H9 (cell line): Measurements from ENCODE around the gene WBP1L. TPM values are rescaled to one million over a fixed set of nuclear protein-coding genes. Genes with fewer than 3 reads are reported as not detected.
A peak's percentile ranks its signal among the peaks of the same experiment; 100 is the strongest.

ENCODE experiments used
- DNase-seq: peaks from one replicate; pipeline ENCODE4 v3.0.0-alpha.2; 2017
- H2AFZ ChIP-seq: one replicate; pipeline ENCODE4 v1.6.1; 2013; ENCODE audit warnings: mild to moderate bottlenecking, low read length, control low read depth, moderate library complexity
- H2AK5ac ChIP-seq: 2 replicates; pipeline ENCODE4 v1.6.1; 2013; ENCODE audit warnings: low read length, control low read depth, mixed read lengths; ENCODE audit not compliant: insufficient read length
- H2BK120ac ChIP-seq: one replicate; pipeline ENCODE4 v1.6.1; 2013; ENCODE audit warnings: low read depth, mild to moderate bottlenecking, low read length, control low read depth, inconsistent platforms; ENCODE audit not compliant: poor library complexity, severe bottlenecking
- H2BK12ac ChIP-seq: 2 replicates; pipeline ENCODE4 v1.6.1; 2013; ENCODE audit warnings: low read length, control low read depth, mixed read lengths, low read depth; ENCODE audit not compliant: insufficient read length
- H2BK15ac ChIP-seq: 2 replicates; pipeline ENCODE4 v1.6.1; 2013; ENCODE audit warnings: low read depth, low read length, control low read depth
- H2BK20ac ChIP-seq: one replicate; pipeline ENCODE4 v1.6.1; 2013; ENCODE audit warnings: low read depth, mild to moderate bottlenecking, low read length, control low read depth, inconsistent platforms; ENCODE audit not compliant: poor library complexity, severe bottlenecking
- H2BK5ac ChIP-seq: 2 replicates; pipeline ENCODE4 v1.6.1; 2013; ENCODE audit warnings: low read length, control low read depth, mixed read lengths; ENCODE audit not compliant: insufficient read length
- H3K14ac ChIP-seq: 2 replicates; pipeline ENCODE4 v1.6.1; 2013; ENCODE audit warnings: low read length, control low read depth; ENCODE audit not compliant: insufficient read depth
- H3K18ac ChIP-seq: 2 replicates; pipeline ENCODE4 v1.6.1; 2013; ENCODE audit warnings: low read depth, mild to moderate bottlenecking, mixed read lengths, low read length, control low read depth; ENCODE audit not compliant: insufficient read length
- H3K23ac ChIP-seq: 2 replicates; pipeline ENCODE4 v1.6.1; 2013; ENCODE audit warnings: low read length, control low read depth, mixed read lengths, low read depth; ENCODE audit not compliant: insufficient read length
- H3K23me2 ChIP-seq: 2 replicates; pipeline ENCODE4 v1.6.1; 2013; ENCODE audit warnings: low read depth, mild to moderate bottlenecking, mixed read lengths, low read length, control low read depth; ENCODE audit not compliant: insufficient read length, poor library complexity, severe bottlenecking
- H3K27ac ChIP-seq: 2 replicates; pipeline ENCODE4 v1.5.1; 2013; ENCODE audit warnings: low read length, control low read depth, mixed read lengths, low read depth; ENCODE audit not compliant: insufficient read length
- H3K27me3 ChIP-seq: 2 replicates; pipeline ENCODE4 v1.6.1; 2013; ENCODE audit warnings: low read length, control low read depth, inconsistent platforms; ENCODE audit not compliant: insufficient read depth
- H3K4ac ChIP-seq: 2 replicates; pipeline ENCODE4 v1.6.1; 2013; ENCODE audit warnings: low read depth, mild to moderate bottlenecking, control low read depth, inconsistent platforms, low read length, moderate library complexity
- H3K4me1 ChIP-seq: 2 replicates; pipeline ENCODE4 v1.6.1; 2013; ENCODE audit warnings: low read length, control low read depth, inconsistent platforms; ENCODE audit not compliant: insufficient read depth
- H3K4me2 ChIP-seq: 2 replicates; pipeline ENCODE4 v1.6.1; 2013; ENCODE audit warnings: low read length, control low read depth, mixed read lengths; ENCODE audit not compliant: insufficient read length, insufficient read depth
- H3K56ac ChIP-seq: 2 replicates; pipeline ENCODE4 v1.6.1; 2013; ENCODE audit warnings: low read depth, mild to moderate bottlenecking, mixed read lengths, low read length, control low read depth; ENCODE audit not compliant: insufficient read length
- H3K79me1 ChIP-seq: 2 replicates; pipeline ENCODE4 v1.6.1; 2013; ENCODE audit warnings: low read depth, mild to moderate bottlenecking, moderate library complexity, low read length, control low read depth, inconsistent platforms; ENCODE audit not compliant: insufficient read depth, poor library complexity, severe bottlenecking
- H3K79me2 ChIP-seq: 2 replicates; pipeline ENCODE4 v1.6.1; 2013; ENCODE audit warnings: low read length, control low read depth, inconsistent platforms; ENCODE audit not compliant: insufficient read depth
- H3K9ac ChIP-seq: 2 replicates; pipeline ENCODE4 v1.6.1; 2013; ENCODE audit warnings: low read length, control low read depth, mixed read lengths; ENCODE audit not compliant: insufficient read length; ENCODE audit errors: extremely low read depth
- H3K9me3 ChIP-seq: one replicate; pipeline ENCODE4 v1.6.1; 2013; ENCODE audit warnings: low read depth, low read length, inconsistent platforms; ENCODE audit not compliant: control insufficient read depth
- H3T11ph ChIP-seq: one replicate; pipeline ENCODE4 v1.6.1; 2013; ENCODE audit warnings: mild to moderate bottlenecking, low read length, control low read depth, inconsistent platforms
- H4K20me1 ChIP-seq: one replicate; pipeline ENCODE4 v1.6.1; 2013; ENCODE audit not compliant: control insufficient read depth, insufficient read length, insufficient read depth
- H4K5ac ChIP-seq: 2 replicates; pipeline ENCODE4 v1.6.1; 2013; ENCODE audit warnings: low read depth, mild to moderate bottlenecking, mixed read lengths, low read length, control low read depth; ENCODE audit not compliant: insufficient read length
- H4K8ac ChIP-seq: replicated peaks from 2 replicates; pipeline ENCODE4 v1.6.1; 2013; ENCODE audit warnings: low read length, control low read depth, mixed read lengths, low read depth; ENCODE audit not compliant: insufficient read length
- H4K91ac ChIP-seq: 2 replicates; pipeline ENCODE4 v1.6.1; 2013; ENCODE audit warnings: low read depth, mild to moderate bottlenecking, moderate library complexity, mixed read lengths, low read length, control low read depth; ENCODE audit not compliant: insufficient read length
- H3K27ac Mint-ChIP-seq, 3 experiments: 2 replicates in 2 of 3; 3 replicates in 1 of 3; pipeline ENCODE4 v1.8.0; 2020 to 2021; ENCODE audit warnings: mixed read lengths in 3 of 3, mild to moderate bottlenecking in 1 of 3, moderate library complexity in 1 of 3
- H3K27me3 Mint-ChIP-seq: 2 replicates; pipeline ENCODE4 v1.8.0; 2021; ENCODE audit warnings: low read depth, mild to moderate bottlenecking, moderate library complexity, mixed read lengths
- H3K36me3 Mint-ChIP-seq, 3 experiments: 2 replicates in 2 of 3; 3 replicates in 1 of 3; pipeline ENCODE4 v1.8.0; 2020 to 2021; ENCODE audit warnings: low read depth in 3 of 3, mixed read lengths in 3 of 3; ENCODE audit not compliant: insufficient read depth in 1 of 3
- H3K4me1 Mint-ChIP-seq, 2 experiments: 2 replicates each; pipeline ENCODE4 v1.8.0; 2020; ENCODE audit warnings: mixed read lengths in 2 of 2
- H3K4me3 Mint-ChIP-seq, 2 experiments: 2 replicates in 1 of 2; 3 replicates in 1 of 2; pipeline ENCODE4 v1.8.0; 2020 to 2021; ENCODE audit warnings: mild to moderate bottlenecking in 2 of 2, mixed read lengths in 2 of 2, moderate library complexity in 1 of 2
- H3K9me3 Mint-ChIP-seq, 2 experiments: 2 replicates in 1 of 2; 3 replicates in 1 of 2; pipeline ENCODE4 v1.8.0; 2020; ENCODE audit warnings: mild to moderate bottlenecking in 2 of 2, mixed read lengths in 2 of 2, moderate library complexity in 1 of 2
- WGBS: extraction: QIAGEN DNeasy Blood & Tissue Kit; methylation state at CpG from one replicate; pipeline ENCODE4 v1.1.7; 2013; ENCODE audit warnings: missing lambda C conversion rate, low lambda C conversion rate, mixed read lengths; ENCODE audit not compliant: insufficient read length; ENCODE audit errors: extremely low coverage; 5-methylcytosine and 5-hydroxymethylcytosine counted together
- total RNA-seq: library from RNA; stranded (reverse); gene quantifications from 2 replicates; pipeline ENCODE4 v1.2.1, GENCODE V29; 2021
- TF ChIP-seq, protein P1 (sequence below): fragments of 200-600 bp; sonication (generic); conservative IDR thresholded peaks from 3 replicates; pipeline ENCODE4 v1.8.0; 2021; ENCODE audit warnings: antibody characterized with exemption, mild to moderate bottlenecking

Gene WBP1L
- total RNA-seq, 1 experiment from 2014 or later: 23.8 TPM

DNA sequence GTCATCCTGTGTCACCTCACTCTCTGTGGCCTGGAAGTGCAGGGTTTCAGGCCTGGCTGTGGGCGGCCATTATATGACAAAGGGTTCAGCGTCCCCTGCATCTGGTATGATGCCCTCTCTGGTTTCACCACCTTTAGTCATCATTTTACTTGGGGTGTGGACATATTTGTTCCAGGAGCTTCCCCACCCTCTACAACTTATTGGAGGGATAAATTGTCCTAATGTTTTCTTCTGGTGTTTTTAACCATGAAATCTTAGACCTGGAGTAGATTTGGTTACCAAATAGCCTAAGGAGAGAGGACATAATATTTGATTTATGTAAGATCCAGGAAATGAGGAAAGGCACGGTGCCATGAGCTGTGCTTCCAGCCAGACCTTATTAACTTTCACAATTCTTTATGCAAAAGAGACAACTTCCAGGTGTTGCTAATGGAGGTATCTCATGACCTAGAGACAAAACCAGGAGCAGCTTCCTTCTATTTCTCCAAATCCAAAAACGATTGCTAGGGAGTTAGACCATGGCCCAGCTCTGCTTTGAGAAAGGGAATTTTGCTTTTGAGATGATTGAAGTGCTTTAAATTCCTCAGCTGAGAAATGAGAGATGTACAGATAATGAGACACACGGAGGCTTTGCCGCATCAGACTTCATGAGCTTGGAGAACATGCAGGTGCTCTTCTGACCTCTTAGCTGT is 20.9 kb downstream of the WBP1L start:
- H3K18ac ChIP-seq: no peak overlapping the region
- no peak overlapping the region for H3K9ac ChIP-seq
- no peak overlapping the region for H2BK120ac ChIP-seq
- no peaks in the 10 kb centered on the region for H3K27me3 ChIP-seq
- WGBS: no CpG with 5 or more reads among the region's 6 CpGs
- Mint-ChIP-seq H3K9me3 (no peaks in the 10 kb centered on the region), H3K4me3 (no peak overlapping the region), H3K27ac (no peak overlapping the region), H3K4me1 (no peaks in the 10 kb centered on the region), H3K27me3 (no peaks in the 10 kb centered on the region), H3K36me3 (peaks cover 0 to 5% (median 0%) of the 10 kb centered on the region in 3 experiments; a peak in 1 of 7 replicates)
- H3K56ac ChIP-seq: no peak overlapping the region
- no peaks in the 10 kb centered on the region for H4K20me1 ChIP-seq
- H4K5ac ChIP-seq: no peak overlapping the region
- no peaks in the 10 kb centered on the region for H3K79me1 ChIP-seq
- H4K8ac ChIP-seq: no peak overlapping the region
- no peak overlapping the region for H4K91ac ChIP-seq
- no peak overlapping the region for H2BK15ac ChIP-seq
- TF ChIP-seq, protein P1, sequence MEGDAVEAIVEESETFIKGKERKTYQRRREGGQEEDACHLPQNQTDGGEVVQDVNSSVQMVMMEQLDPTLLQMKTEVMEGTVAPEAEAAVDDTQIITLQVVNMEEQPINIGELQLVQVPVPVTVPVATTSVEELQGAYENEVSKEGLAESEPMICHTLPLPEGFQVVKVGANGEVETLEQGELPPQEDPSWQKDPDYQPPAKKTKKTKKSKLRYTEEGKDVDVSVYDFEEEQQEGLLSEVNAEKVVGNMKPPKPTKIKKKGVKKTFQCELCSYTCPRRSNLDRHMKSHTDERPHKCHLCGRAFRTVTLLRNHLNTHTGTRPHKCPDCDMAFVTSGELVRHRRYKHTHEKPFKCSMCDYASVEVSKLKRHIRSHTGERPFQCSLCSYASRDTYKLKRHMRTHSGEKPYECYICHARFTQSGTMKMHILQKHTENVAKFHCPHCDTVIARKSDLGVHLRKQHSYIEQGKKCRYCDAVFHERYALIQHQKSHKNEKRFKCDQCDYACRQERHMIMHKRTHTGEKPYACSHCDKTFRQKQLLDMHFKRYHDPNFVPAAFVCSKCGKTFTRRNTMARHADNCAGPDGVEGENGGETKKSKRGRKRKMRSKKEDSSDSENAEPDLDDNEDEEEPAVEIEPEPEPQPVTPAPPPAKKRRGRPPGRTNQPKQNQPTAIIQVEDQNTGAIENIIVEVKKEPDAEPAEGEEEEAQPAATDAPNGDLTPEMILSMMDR: no peak
- H3K4me1 ChIP-seq: no peaks in the 10 kb centered on the region
- H2BK12ac ChIP-seq: no peak overlapping the region
- no peak overlapping the region for H2AK5ac ChIP-seq
- no peak for DNase-seq
- H3K23ac ChIP-seq: no peak overlapping the region
- H3K9me3 ChIP-seq: no peaks in the 10 kb centered on the region
- H3K23me2 ChIP-seq: no peaks in the 10 kb centered on the region
- no peak overlapping the region for H2BK20ac ChIP-seq
- H3K4me2 ChIP-seq: no peak overlapping the region
- H3K4ac ChIP-seq: no peak overlapping the region
- H3K27ac ChIP-seq: no peak overlapping the region
- H2BK5ac ChIP-seq: peak overlapping the region; percentile 72
- H3T11ph ChIP-seq: no peak overlapping the region
- H2AFZ ChIP-seq: no peak overlapping the region
- H3K14ac ChIP-seq: no peak overlapping the region
- peaks cover 2% of the 10 kb centered on the region; the same call in 1 of the 2 replicates for H3K79me2 ChIP-seq
